ENCODE data around the gene FRS2. TPM values are rescaled to one million over a fixed set of nuclear protein-coding genes. Genes with fewer than 3 reads are reported as not detected.
A peak's percentile ranks its signal among the peaks of the same experiment; 100 is the strongest.

The FRS2 gene
- total RNA-seq, 1 experiment from 2014 or later: 33.7 TPM

GRCh38 chr12:69425417-69425816 lies 44.8 kb upstream of the FRS2 start:
- H3K4me1 Mint-ChIP-seq: 0 out of 4 replicates have a peak, but pooled peaks cover 0 to 3% of the 10 kb centered on the region in 2 experiments
- WGBS (ENCODE audit: extremely low coverage, insufficient read length, low lambda C conversion rate): no CpG with 5 or more reads among the region's 3 CpGs
- H3K4me3 Mint-ChIP-seq: no peak overlapping the region

More at GRCh38 chr12:69425417-69425816, 44.8 kb upstream of the FRS2 start:
- no peak overlapping the region for H3K4me2 ChIP-seq (ENCODE audit: insufficient read depth, insufficient read length, low read length)
- H3K27ac Mint-ChIP-seq: peak overlapping the region in 2 of 3 experiments; percentile 19 to 56; a peak in 3 of 7 replicates
- peaks cover 2% of the 10 kb centered on the region for H4K20me1 ChIP-seq (ENCODE audit: control insufficient read depth, insufficient read depth, insufficient read length)
- no peak overlapping the region for H4K8ac ChIP-seq (replicated peaks; ENCODE audit: insufficient read length, low read depth, low read length)
- no peak overlapping the region for H4K91ac ChIP-seq (ENCODE audit: insufficient read length, low read depth, low read length)
- H2BK5ac ChIP-seq (ENCODE audit: insufficient read length, low read length): no peak overlapping the region
- no peak overlapping the region for H3K18ac ChIP-seq (ENCODE audit: insufficient read length, low read depth, low read length)
- H4K5ac ChIP-seq (ENCODE audit: insufficient read length, low read depth, low read length): no peak overlapping the region
- H3K79me2 ChIP-seq (ENCODE audit: insufficient read depth, low read length): no peaks in the 10 kb centered on the region
- H3K23ac ChIP-seq (ENCODE audit: insufficient read length, low read depth, low read length): no peak overlapping the region
- no peak overlapping the region for H3K14ac ChIP-seq (ENCODE audit: insufficient read depth, low read length)
- no peaks in the 10 kb centered on the region for H3K9me3 Mint-ChIP-seq
- no peaks in the 10 kb centered on the region for H3K23me2 ChIP-seq (ENCODE audit: insufficient read length, low read depth, low read length, poor library complexity, severe bottlenecking)
- H3K56ac ChIP-seq (ENCODE audit: insufficient read length, low read depth, low read length): no peak overlapping the region
- no peak overlapping the region for H2AK5ac ChIP-seq (ENCODE audit: insufficient read length, low read length)
- no peaks in the 10 kb centered on the region for H3K79me1 ChIP-seq (ENCODE audit: insufficient read depth, low read depth, low read length, poor library complexity, severe bottlenecking)
- no peak overlapping the region for H3T11ph ChIP-seq (ENCODE audit: low read length)
- no peaks in the 10 kb centered on the region; the same call in 1 of the 2 replicates for H3K4me1 ChIP-seq (ENCODE audit: insufficient read depth, low read length)
- no peaks in the 10 kb centered on the region for H3K27me3 ChIP-seq (ENCODE audit: insufficient read depth, low read length)
- no peak overlapping the region for H3K27ac ChIP-seq (ENCODE audit: insufficient read length, low read depth, low read length)
- no peaks in the 10 kb centered on the region for H3K27me3 Mint-ChIP-seq (ENCODE audit: low read depth)
- H3K4ac ChIP-seq (ENCODE audit: low read depth, low read length): no peak overlapping the region
- H2BK15ac ChIP-seq (ENCODE audit: low read depth, low read length): no peak overlapping the region
- no peak for DNase-seq
- no peaks in the 10 kb centered on the region for H3K9me3 ChIP-seq (ENCODE audit: control insufficient read depth, low read depth, low read length)
- H2BK120ac ChIP-seq (ENCODE audit: low read depth, low read length, poor library complexity, severe bottlenecking): no peak overlapping the region
- H2BK20ac ChIP-seq (ENCODE audit: low read depth, low read length, poor library complexity, severe bottlenecking): no peak overlapping the region
- TF ChIP-seq CTCF (conservative IDR thresholded peaks at IDR 0.05): no peak
- no peak overlapping the region for H2BK12ac ChIP-seq (ENCODE audit: insufficient read length, low read depth, low read length)
- no peak overlapping the region for H2AFZ ChIP-seq (ENCODE audit: low read length)
- H3K9ac ChIP-seq (ENCODE audit: extremely low read depth, insufficient read length, low read length): no peak overlapping the region
- no peaks in the 10 kb centered on the region for H3K36me3 Mint-ChIP-seq (ENCODE audit: insufficient read depth in 1 of 3, low read depth in 3 of 3)
